GM19438 (cell line): Measurements from ENCODE around the gene CLSTN2.

Experiments used
- ATAC-seq: cut with Tn5 transposase; IDR thresholded peaks from one replicate; pipeline ENCODE4 v1.9.1; 2021; ENCODE audit warnings: low read depth; ENCODE audit not compliant: unreplicated experiment

Gene CLSTN2

GRCh38 chr3:139935016-139935865 lies at the start of gene CLSTN2:
Gene CLSTN2, plus strand, starts transcription at chr3:139935185.
- peak; percentile 66 for ATAC-seq

- no peak for ATAC-seq
These were observed 47.6 kb upstream of the CLSTN2 start for GRCh38 chr3:139887431-139887830.

GRCh38 chr3:139888561-139889140 lies 46.3 kb upstream of the CLSTN2 start:
- no peak for ATAC-seq

GRCh38 chr3:139893267-139893962 lies 41.6 kb upstream of the CLSTN2 start:
- ATAC-seq = no peak

GRCh38 chr3:139893963-139894642 lies 40.9 kb upstream of the CLSTN2 start:
- ATAC-seq = no peak

- ATAC-seq = no peak
These were observed 40.4 kb upstream of the CLSTN2 start for GRCh38 chr3:139894643-139894989.

GRCh38 chr3:139897759-139898158 lies 37.2 kb upstream of the CLSTN2 start:
- ATAC-seq = no peak

GRCh38 chr3:139906418-139906817 lies 28.6 kb upstream of the CLSTN2 start:
- ATAC-seq = no peak

GRCh38 chr3:139909811-139910210 lies 25.2 kb upstream of the CLSTN2 start:
- ATAC-seq = no peak

GRCh38 chr3:139916271-139916670 lies 18.7 kb upstream of the CLSTN2 start:
- no peak for ATAC-seq

GRCh38 chr3:139917226-139917785 lies 17.7 kb upstream of the CLSTN2 start:
- no peak for ATAC-seq

GRCh38 chr3:139928708-139929505 lies 6.1 kb upstream of the CLSTN2 start:
- ATAC-seq = no peak

GRCh38 chr3:139930211-139930610 lies 4.8 kb upstream of the CLSTN2 start:
- no peak for ATAC-seq

- ATAC-seq = no peak
These were observed 1.2 kb upstream of the CLSTN2 start for GRCh38 chr3:139933766-139934165.

- peak; percentile 39 for ATAC-seq
These were observed 371 bp upstream of the CLSTN2 start for GRCh38 chr3:139934613-139935015.

- ATAC-seq = peak; percentile 6
These were observed 1.2 kb downstream of the CLSTN2 start for GRCh38 chr3:139935866-139936817.

GRCh38 chr3:139937674-139938279 lies 2.8 kb downstream of the CLSTN2 start:
- ATAC-seq = no peak

- ATAC-seq = no peak
These were observed 4.8 kb downstream of the CLSTN2 start for GRCh38 chr3:139939681-139940190.
